Esophagus muscularis mucosa (tissue), 4 donors: Measurements from ENCODE around the gene CHN1. TPM values are rescaled to one million over a fixed set of nuclear protein-coding genes. Genes with fewer than 3 reads are reported as not detected.

Experiments used
- DNase-seq: peaks from one replicate; pipeline ENCODE4 v3.0.0-alpha.2; 2017; ENCODE audit errors: extremely low spot score
- H3K27ac ChIP-seq, 4 donors: fragments of 200-600 bp; sonication (generic); replicated peaks in 1 of 4; 1 replicate in 3 of 4; 2 replicates in 1 of 4; pipeline ENCODE4 v1.5.1; 2016 to 2019; ENCODE audit warnings: mild to moderate bottlenecking in 1 of 4
- H3K27me3 ChIP-seq, 4 donors: fragments of 200-600 bp; sonication (generic); one replicate each; pipeline versions ENCODE4 v1.5.1 to v1.6.0; 2016 to 2019
- H3K36me3 ChIP-seq, 4 donors: fragments of 200-600 bp; sonication (generic); one replicate each; pipeline ENCODE4 v1.5.1; 2016 to 2019
- H3K4me1 ChIP-seq, 4 donors: fragments of 200-600 bp; sonication (generic); one replicate each; pipeline ENCODE4 v1.5.1; 2016 to 2019
- H3K4me3 ChIP-seq, 4 donors: fragments of 200-600 bp; sonication (generic); 1 replicate in 2 of 4; 2 replicates in 2 of 4; pipeline ENCODE4 v1.5.1; 2016 to 2019; ENCODE audit warnings: mild to moderate bottlenecking in 4 of 4, moderate library complexity in 1 of 4
- H3K9me3 ChIP-seq, 4 donors: fragments of 200-600 bp; sonication (generic); 1 replicate in 3 of 4; 2 replicates in 1 of 4; pipeline ENCODE4 v1.5.1; 2016 to 2019
- EP300 ChIP-seq: sonication (generic); formaldehyde crosslinking; IDR thresholded peaks from one replicate; pipeline ENCODE4 v1.6.1; 2017; ENCODE audit warnings: antibody characterized with exemption
- POLR2A ChIP-seq: fragments of 450-650 bp; IDR thresholded peaks from one replicate; pipeline ENCODE4 v1.6.1; 2017; ENCODE audit warnings: antibody characterized with exemption, moderate library complexity, mild to moderate bottlenecking, low read depth
- POLR2AphosphoS5 ChIP-seq, 2 donors: sonication (generic); formaldehyde crosslinking; IDR thresholded peaks; one replicate each; pipeline ENCODE4 v1.6.1; 2017; ENCODE audit warnings: antibody characterized with exemption in 2 of 2
- WGBS: methylation state at CpG from one replicate; pipeline ENCODE4 v1.1.5; 2018; 5-methylcytosine and 5-hydroxymethylcytosine counted together
- intact Hi-C: fragments of 100-400 bp; cut with DNase I; formaldehyde crosslinking; loops from one replicate; pipeline ENCODE4 v1.15.1; 2023
- total RNA-seq, 4 donors: library from RNA; depleted of rRNA; stranded (reverse); fragments of >200 nt; gene quantifications; one replicate each; pipeline versions ENCODE4 v1.1.0 to v1.2.1, GENCODE V29; 2016
- TF ChIP-seq, protein P1 (sequence below), 3 experiments: fragments of 200-600 bp in 2 of 3; fragments of 450-650 bp in 1 of 3; sonication (generic) in 2 of 3; IDR thresholded peaks; one replicate each; pipeline ENCODE4 v1.5.1; 2017 to 2019; ENCODE audit warnings: antibody characterized with exemption in 3 of 3, mild to moderate bottlenecking in 2 of 3, moderate library complexity in 1 of 3

Gene CHN1
- total RNA-seq, 4 donors from 2014 or later: 23.2 to 32.3 (median 29.8) TPM

- H3K4me1 ChIP-seq: peaks cover 22 to 51% (median 48%) of the 10 kb centered on the region in 4 donors
- no peak for DNase-seq
- no peaks in the 10 kb centered on the region for H3K27me3 ChIP-seq
- no peak for TF ChIP-seq POLR2AphosphoS5 (IDR thresholded peaks at IDR 0.05)
- TF ChIP-seq, protein P1, sequence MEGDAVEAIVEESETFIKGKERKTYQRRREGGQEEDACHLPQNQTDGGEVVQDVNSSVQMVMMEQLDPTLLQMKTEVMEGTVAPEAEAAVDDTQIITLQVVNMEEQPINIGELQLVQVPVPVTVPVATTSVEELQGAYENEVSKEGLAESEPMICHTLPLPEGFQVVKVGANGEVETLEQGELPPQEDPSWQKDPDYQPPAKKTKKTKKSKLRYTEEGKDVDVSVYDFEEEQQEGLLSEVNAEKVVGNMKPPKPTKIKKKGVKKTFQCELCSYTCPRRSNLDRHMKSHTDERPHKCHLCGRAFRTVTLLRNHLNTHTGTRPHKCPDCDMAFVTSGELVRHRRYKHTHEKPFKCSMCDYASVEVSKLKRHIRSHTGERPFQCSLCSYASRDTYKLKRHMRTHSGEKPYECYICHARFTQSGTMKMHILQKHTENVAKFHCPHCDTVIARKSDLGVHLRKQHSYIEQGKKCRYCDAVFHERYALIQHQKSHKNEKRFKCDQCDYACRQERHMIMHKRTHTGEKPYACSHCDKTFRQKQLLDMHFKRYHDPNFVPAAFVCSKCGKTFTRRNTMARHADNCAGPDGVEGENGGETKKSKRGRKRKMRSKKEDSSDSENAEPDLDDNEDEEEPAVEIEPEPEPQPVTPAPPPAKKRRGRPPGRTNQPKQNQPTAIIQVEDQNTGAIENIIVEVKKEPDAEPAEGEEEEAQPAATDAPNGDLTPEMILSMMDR (IDR thresholded peaks at IDR 0.05): no peak
- no peak for TF ChIP-seq EP300
- no peak for TF ChIP-seq POLR2A
- intact Hi-C loops: no loop called here
- H3K27ac ChIP-seq: no peak overlapping the region
- 96% methylated on average over 2 of the region's 2 CpGs for WGBS
- no peaks in the 10 kb centered on the region for H3K36me3 ChIP-seq
- no peaks in the 10 kb centered on the region for H3K9me3 ChIP-seq
- no peak overlapping the region for H3K4me3 ChIP-seq
Observed at GRCh38 chr2:174964404-174964803, 40.8 kb downstream of the CHN1 start.

DNA sequence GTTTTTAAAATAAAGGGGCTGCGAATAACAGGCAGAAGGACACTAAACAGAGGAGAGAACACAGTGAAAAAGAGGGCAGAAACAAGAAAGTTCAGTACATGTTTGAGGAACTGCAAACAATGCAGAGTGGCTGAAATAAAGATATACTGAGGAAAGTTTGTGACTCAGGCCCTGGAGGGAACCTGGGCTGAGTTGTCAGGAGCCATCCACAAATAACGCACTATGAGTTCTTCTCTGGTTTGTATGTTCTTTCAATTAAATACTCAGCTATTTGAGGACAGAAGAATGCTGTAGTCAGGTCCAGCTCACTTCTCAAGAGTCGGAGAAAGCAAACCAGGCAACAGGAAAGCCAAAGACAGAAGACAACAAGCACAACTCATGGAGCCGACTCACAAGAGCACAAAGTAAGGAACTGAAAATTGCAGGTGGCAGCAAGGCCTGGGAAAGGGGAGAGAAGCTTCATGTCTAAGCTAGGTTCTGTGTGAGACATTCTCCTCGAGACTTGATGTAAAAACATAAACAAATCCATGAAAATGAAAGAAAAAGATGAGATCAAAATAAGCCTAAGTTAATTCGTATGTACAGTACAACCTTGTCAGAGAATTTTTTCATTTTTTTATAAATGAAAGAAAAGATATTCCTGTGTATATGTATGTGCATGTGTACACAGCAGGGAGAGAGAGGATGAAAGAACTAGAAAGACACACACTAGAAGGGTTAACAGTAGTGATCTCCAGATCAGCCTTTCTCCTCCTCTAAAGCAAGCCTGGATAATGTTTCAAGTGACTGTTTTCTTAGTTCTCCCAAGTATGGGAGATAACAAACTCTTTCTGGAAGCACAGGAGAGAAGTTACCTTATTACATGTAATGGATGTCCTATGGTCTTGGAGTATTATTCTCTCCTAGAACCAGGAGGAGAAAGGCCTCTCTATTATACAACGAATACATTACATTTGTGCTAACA is 41.5 kb downstream of the CHN1 start:
- TF ChIP-seq, protein P1 (IDR thresholded peaks at IDR 0.05): no peak
- no peak for TF ChIP-seq POLR2AphosphoS5 (IDR thresholded peaks at IDR 0.05)
- TF ChIP-seq EP300: no peak
- no peak for TF ChIP-seq POLR2A
- intact Hi-C loops: no loop called here
- no peak for DNase-seq
- Histone ChIP-seq H3K27ac (no peak overlapping the region), H3K27me3 (no peaks in the 10 kb centered on the region), H3K36me3 (no peaks in the 10 kb centered on the region), H3K4me1 (peaks cover 23 to 54% (median 50%) of the 10 kb centered on the region in 4 donors), H3K4me3 (no peak overlapping the region), H3K9me3 (no peaks in the 10 kb centered on the region)
- WGBS: 88% methylated on average over 7 of the region's 7 CpGs

GRCh38 chr2:174959787-174960186 is 45.4 kb downstream of the CHN1 start:
- Histone ChIP-seq H3K27ac (peak overlapping the region in 3 of 4 donors; percentile 6 to 35 (median 20)), H3K9me3 (no peaks in the 10 kb centered on the region), H3K4me1 (peaks cover 13 to 21% (median 18%) of the 10 kb centered on the region in 4 donors), H3K36me3 (no peaks in the 10 kb centered on the region), H3K27me3 (no peaks in the 10 kb centered on the region), H3K4me3 (no peak overlapping the region)
- 81% methylated on average over 2 of the region's 2 CpGs for WGBS
- no peak for DNase-seq
- TF ChIP-seq POLR2A (no peak), POLR2AphosphoS5 (IDR thresholded peaks at IDR 0.05) (no peak), EP300 (no peak)
- TF ChIP-seq, protein P1 (IDR thresholded peaks at IDR 0.05): no peak
- intact Hi-C loops: no loop called here

- H3K27ac ChIP-seq: no peak overlapping the region
- no peak overlapping the region for H3K4me3 ChIP-seq
- no peaks in the 10 kb centered on the region for H3K9me3 ChIP-seq
- no peak for TF ChIP-seq EP300
- TF ChIP-seq POLR2AphosphoS5 (IDR thresholded peaks at IDR 0.05): no peak
- no peak for TF ChIP-seq POLR2A
- TF ChIP-seq, protein P1 (IDR thresholded peaks at IDR 0.05): no peak
- intact Hi-C loops: no loop called here
- peaks cover 13 to 18% (median 17%) of the 10 kb centered on the region in 4 donors for H3K4me1 ChIP-seq
- DNase-seq: no peak
- no peaks in the 10 kb centered on the region for H3K27me3 ChIP-seq
- H3K36me3 ChIP-seq: no peaks in the 10 kb centered on the region
- 92% methylated on average over 5 of the region's 5 CpGs for WGBS
Observed at GRCh38 chr2:174957050-174957449, 48.1 kb downstream of the CHN1 start.
